OCI-LY1 (cell line): ENCODE data around the gene RPTN.

Experiments used
- EZH2 ChIP-seq: fragments of 200-600 bp; sonication (generic), shearing (Covaris generic); IDR thresholded peaks from 2 replicates; pipeline ENCODE4 v1.8.0; 2017; ENCODE audit warnings: borderline replicate concordance, mixed run types, mild to moderate bottlenecking, antibody characterized with exemption, low read length, moderate library complexity, mixed read lengths
- TF ChIP-seq, protein P1 (sequence below): fragments of 200-600 bp; sonication (generic), shearing (Covaris generic); IDR thresholded peaks from 2 replicates; pipeline ENCODE4 v1.5.1; 2017; ENCODE audit warnings: mild to moderate bottlenecking, antibody characterized with exemption, low read length, moderate library complexity, mixed read lengths

DNA sequence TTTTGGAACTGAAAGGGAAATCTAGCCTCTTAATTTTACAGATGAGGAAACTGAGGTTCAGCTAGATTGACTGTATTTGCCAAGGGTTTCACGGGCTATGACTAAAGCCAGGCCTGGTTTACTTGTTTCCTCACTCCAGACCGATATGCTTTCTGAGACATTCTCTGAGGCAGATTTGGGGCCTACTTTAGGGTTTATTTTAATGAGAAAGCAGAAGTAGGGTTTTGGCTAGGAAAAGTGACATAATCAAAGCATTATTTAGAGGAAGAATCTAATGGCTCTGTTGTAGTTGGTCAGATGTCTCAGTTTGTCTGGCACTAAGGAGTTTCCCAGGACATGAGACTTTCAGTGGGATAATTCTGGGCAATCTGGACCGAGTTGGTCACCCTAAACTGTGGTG lies 1.5 kb upstream of the RPTN start:
- TF ChIP-seq, protein P1, sequence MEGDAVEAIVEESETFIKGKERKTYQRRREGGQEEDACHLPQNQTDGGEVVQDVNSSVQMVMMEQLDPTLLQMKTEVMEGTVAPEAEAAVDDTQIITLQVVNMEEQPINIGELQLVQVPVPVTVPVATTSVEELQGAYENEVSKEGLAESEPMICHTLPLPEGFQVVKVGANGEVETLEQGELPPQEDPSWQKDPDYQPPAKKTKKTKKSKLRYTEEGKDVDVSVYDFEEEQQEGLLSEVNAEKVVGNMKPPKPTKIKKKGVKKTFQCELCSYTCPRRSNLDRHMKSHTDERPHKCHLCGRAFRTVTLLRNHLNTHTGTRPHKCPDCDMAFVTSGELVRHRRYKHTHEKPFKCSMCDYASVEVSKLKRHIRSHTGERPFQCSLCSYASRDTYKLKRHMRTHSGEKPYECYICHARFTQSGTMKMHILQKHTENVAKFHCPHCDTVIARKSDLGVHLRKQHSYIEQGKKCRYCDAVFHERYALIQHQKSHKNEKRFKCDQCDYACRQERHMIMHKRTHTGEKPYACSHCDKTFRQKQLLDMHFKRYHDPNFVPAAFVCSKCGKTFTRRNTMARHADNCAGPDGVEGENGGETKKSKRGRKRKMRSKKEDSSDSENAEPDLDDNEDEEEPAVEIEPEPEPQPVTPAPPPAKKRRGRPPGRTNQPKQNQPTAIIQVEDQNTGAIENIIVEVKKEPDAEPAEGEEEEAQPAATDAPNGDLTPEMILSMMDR, result no peak
- no peak for TF ChIP-seq EZH2
